A549 (cell line): ENCODE data around the gene FNIP1. TPM values are rescaled to one million over a fixed set of nuclear protein-coding genes. Genes with fewer than 3 reads are reported as not detected.
A peak's percentile ranks its signal among the peaks of the same experiment; 100 is the strongest.

Source experiments
- ATAC-seq, 2 experiments: fragments of 200-7000 bp in 1 of 2; fragments of >200 bp in 1 of 2; cut with Nextera tagmentation in 1 of 2; cut with Tn5 transposase in 1 of 2; 3 replicates each; pipeline versions ENCODE4 v1.8.0 to v1.9.1; 2018 to 2020; ENCODE audit warnings: mild to moderate bottlenecking in 1 of 2, moderate library complexity in 1 of 2
- CTCF ChIA-PET: fragments of 300-600 bp; sonication (Branson Sonifier 250); formaldehyde crosslinking; extraction: SDS; loops from one replicate; lab custom pipeline; 2021; ENCODE audit warnings: antibody characterized with exemption, inconsistent platforms; lab: Yijun Ruan, JAX
- POLR2A ChIA-PET: fragments of 350-600 bp; formaldehyde crosslinking; extraction: SDS; loops from one replicate; lab custom pipeline; 2021; ENCODE audit warnings: antibody characterized with exemption, inconsistent platforms; lab: Yijun Ruan, JAX
- DNase-seq, 2 experiments: peaks; one replicate each; pipeline versions ENCODE4 v3.0.0 to v3.0.0-alpha.2; 2011 to 2016; ENCODE audit warnings: low read depth in 1 of 2, low spot score in 1 of 2
- FAIRE-seq: peaks from 2 replicates; lab custom pipeline; 2011; peaks lifted over from hg19 to GRCh38; lab: Jason Lieb, UNC
- H3K27ac ChIP-seq, 2 experiments: fragments of >200 bp; sonication (Bioruptor Twin); formaldehyde crosslinking; 3 replicates each; pipeline ENCODE4 v1.5.1; 2016 to 2017
- H3K4me1 ChIP-seq: fragments of >200 bp; sonication (Bioruptor Twin); formaldehyde crosslinking; 3 replicates; pipeline ENCODE4 v1.6.1; 2016
- H3K4me2 ChIP-seq: fragments of >200 bp; sonication (Bioruptor Twin); formaldehyde crosslinking; 3 replicates; pipeline ENCODE4 v1.6.1; 2016
- H3K4me3 ChIP-seq: fragments of >200 bp; sonication (Bioruptor Twin); formaldehyde crosslinking; 3 replicates; pipeline ENCODE4 v1.5.1; 2016
- H3K9me3 ChIP-seq: fragments of >200 bp; sonication (Bioruptor Twin); formaldehyde crosslinking; 3 replicates; pipeline ENCODE4 v1.6.1; 2016
- ATOH8 ChIP-seq: fragments of 250-450 bp; sonication (Bioruptor Pico); IDR thresholded peaks from 2 replicates; pipeline ENCODE4 v1.5.0; 2020; ENCODE audit warnings: low read depth, mild to moderate bottlenecking, moderate library complexity
- CBX8 ChIP-seq: fragments of 200-600 bp; sonication (generic); IDR thresholded peaks from 2 replicates; pipeline ENCODE4 v1.6.1; 2016
- CEBPB ChIP-seq, 2 experiments: fragments of >200 bp in 1 of 2; sonication (Bioruptor Twin) in 1 of 2; formaldehyde crosslinking in 1 of 2; IDR thresholded peaks; 2 replicates each; pipeline ENCODE4 v1.6.1; 2012 to 2016
- EP300 ChIP-seq, 2 experiments: fragments of >200 bp; sonication (Bioruptor Twin); formaldehyde crosslinking; IDR thresholded peaks; 2 replicates in 1 of 2; 3 replicates in 1 of 2; pipeline ENCODE4 v1.6.1; 2016 to 2017
- FOSL2 ChIP-seq, 2 experiments: fragments of 450-650 bp in 1 of 2; fragments of >200 bp in 1 of 2; sonication (Bioruptor Twin) in 1 of 2; formaldehyde crosslinking; IDR thresholded peaks; 2 replicates each; pipeline versions ENCODE4 v1.5.0 to v1.6.1; 2016 to 2020; ENCODE audit warnings: mild to moderate bottlenecking in 1 of 2, moderate library complexity in 1 of 2
- GATA3 ChIP-seq: IDR thresholded peaks from 2 replicates; pipeline ENCODE4 v1.6.1; 2012; ENCODE audit warnings: borderline replicate concordance
- HES2 ChIP-seq: fragments of >200 bp; sonication (Bioruptor Twin); formaldehyde crosslinking; IDR thresholded peaks from 2 replicates; pipeline ENCODE4 v1.6.1; 2016
- HEYL ChIP-seq: fragments of 250-450 bp; sonication (Bioruptor Pico); IDR thresholded peaks from 2 replicates; pipeline ENCODE4 v1.8.0; 2021; ENCODE audit warnings: mild to moderate bottlenecking, moderate library complexity
- HOXA7 ChIP-seq: fragments of 250-450 bp; sonication (Bioruptor Pico); IDR thresholded peaks from 2 replicates; pipeline ENCODE4 v1.5.0; 2020; ENCODE audit warnings: mild to moderate bottlenecking, moderate library complexity
- HOXB5 ChIP-seq: fragments of 250-450 bp; sonication (Bioruptor Pico); IDR thresholded peaks from 2 replicates; pipeline ENCODE4 v1.5.0; 2020; ENCODE audit warnings: mild to moderate bottlenecking, moderate library complexity
- KDM1A ChIP-seq: fragments of 200-600 bp; sonication (generic); IDR thresholded peaks from 2 replicates; pipeline ENCODE4 v1.6.1; 2016; ENCODE audit warnings: low read depth, mild to moderate bottlenecking
- MAFK ChIP-seq: fragments of 450-650 bp; IDR thresholded peaks from 2 replicates; pipeline ENCODE4 v1.6.1; 2014; ENCODE audit not compliant: partially characterized antibody
- MAX ChIP-seq: IDR thresholded peaks from 2 replicates; pipeline ENCODE4 v1.6.1; 2012
- MAZ ChIP-seq: fragments of 150-350 bp; IDR thresholded peaks from 2 replicates; pipeline ENCODE4 v1.6.1; 2014; ENCODE audit warnings: antibody characterized with exemption, low read depth, low read length, borderline replicate concordance
- MYC ChIP-seq: IDR thresholded peaks from 2 replicates; pipeline ENCODE4 v1.6.1; 2012; ENCODE audit warnings: mild to moderate bottlenecking, inconsistent platforms, low read length, improper control_type of control experiment, borderline replicate concordance
- NFE2L2 ChIP-seq: fragments of 150-350 bp; conservative IDR thresholded peaks from 2 replicates; pipeline ENCODE4 v1.6.1; 2014; ENCODE audit warnings: low read length
- NPAS2 ChIP-seq: fragments of 250-450 bp; sonication (Bioruptor Pico); IDR thresholded peaks from 2 replicates; pipeline ENCODE4 v1.8.0; 2022; ENCODE audit warnings: mild to moderate bottlenecking, moderate library complexity, borderline replicate concordance
- NR3C1 ChIP-seq: fragments of >200 bp; sonication (Bioruptor Twin); formaldehyde crosslinking; IDR thresholded peaks from 3 replicates; pipeline ENCODE4 v1.6.1; 2017
- POLR2A ChIP-seq: IDR thresholded peaks from 2 replicates; pipeline ENCODE4 v1.6.1; 2012; ENCODE audit warnings: mild to moderate bottlenecking, low read length
- RARB ChIP-seq: fragments of 250-450 bp; sonication (Bioruptor Pico); IDR thresholded peaks from 2 replicates; pipeline ENCODE4 v1.8.0; 2021; ENCODE audit warnings: mild to moderate bottlenecking, moderate library complexity
- SMC3 ChIP-seq: fragments of >200 bp; sonication (Bioruptor Twin); formaldehyde crosslinking; IDR thresholded peaks from 3 replicates; pipeline ENCODE4 v1.6.1; 2018; ENCODE audit warnings: inconsistent platforms
- TFCP2L1 ChIP-seq: fragments of 250-450 bp; sonication (Bioruptor Pico); IDR thresholded peaks from 2 replicates; pipeline ENCODE4 v1.5.0; 2021; ENCODE audit warnings: mild to moderate bottlenecking
- ZNF302 ChIP-seq: fragments of 250-450 bp; sonication (Bioruptor Pico); IDR thresholded peaks from 2 replicates; pipeline ENCODE4 v1.9.0; 2021; ENCODE audit warnings: inconsistent platforms, mild to moderate bottlenecking, moderate library complexity
- ZSCAN20 ChIP-seq: fragments of 250-450 bp; sonication (Bioruptor Pico); IDR thresholded peaks from 2 replicates; pipeline ENCODE4 v1.8.0; 2022; ENCODE audit warnings: mild to moderate bottlenecking, moderate library complexity
- WGBS: methylation state at CpG from one replicate; pipeline ENCODE4 v1.1.6; 2017; ENCODE audit errors: missing lambda C conversion rate; 5-methylcytosine and 5-hydroxymethylcytosine counted together
- polyA plus RNA-seq, 4 experiments: library from polyadenylated mRNA; depleted of rRNA in 3 of 4; stranded (reverse); fragments of >200 nt; fragmentation: RNase III in 1 of 4; extraction: RNeasy Plus Mini Kit Qiagen cat#74134 plus additional on column Dnase treatment in 1 of 4; gene quantifications; 2 replicates in 3 of 4; 3 replicates in 1 of 4; pipeline ENCODE4 v1.2.3, GENCODE V29; 2011 to 2017
- TF ChIP-seq, protein P1 (sequence below): fragments of >200 bp; sonication (Bioruptor Twin); formaldehyde crosslinking; IDR thresholded peaks from 3 replicates; pipeline ENCODE4 v1.5.1; 2016
- TF ChIP-seq, protein P2 (sequence below): fragments of 250-450 bp; sonication (Bioruptor Pico); IDR thresholded peaks from 2 replicates; pipeline ENCODE4 v1.5.0; 2021; ENCODE audit warnings: mild to moderate bottlenecking, moderate library complexity, borderline replicate concordance
- TF ChIP-seq, protein P3 (sequence below): fragments of 450-650 bp; IDR thresholded peaks from 2 replicates; pipeline ENCODE4 v1.6.1; 2014; ENCODE audit warnings: antibody characterized with exemption

Gene FNIP1
- polyA plus RNA-seq, 2 of the 4 experiments (the other 2 are of a cell fraction) = 7.5 to 9.6 TPM

DNA sequence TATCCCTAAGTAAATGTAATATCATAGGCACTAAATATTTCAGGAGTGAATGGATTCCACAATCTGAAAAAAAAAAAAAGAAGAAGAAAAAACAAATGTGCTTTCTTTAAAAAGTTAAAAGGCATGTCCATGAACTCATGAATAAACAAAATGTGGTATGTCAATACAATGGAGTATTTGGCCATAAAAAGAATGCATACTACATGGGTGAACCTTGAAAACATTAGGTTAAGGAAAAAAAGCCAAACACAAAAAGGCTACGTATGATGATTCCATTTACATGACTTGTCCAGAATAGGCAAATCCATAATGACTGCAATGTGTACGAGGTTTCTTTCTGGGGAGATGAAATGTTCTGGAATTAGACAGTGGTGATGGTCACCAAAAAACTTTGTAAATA lies 45.3 kb downstream of the FNIP1 start:
- H3K27ac ChIP-seq = no peak overlapping the region
- no peaks in the 10 kb centered on the region for H3K9me3 ChIP-seq
- CTCF ChIA-PET = interaction anchor here (1.4 kb wide), 1 partner anchor 23 kb away, joined by 3 read pairs; no protein-coding TSS in a partner anchor
- POLR2A ChIA-PET = no interaction called here
- no peak for ATAC-seq
- no peak for FAIRE-seq
- DNase-seq = no peak
- no peak overlapping the region for H3K4me2 ChIP-seq
- peaks cover 8% of the 10 kb centered on the region; the same call in 2 of the 3 replicates for H3K4me1 ChIP-seq
- TF ChIP-seq, protein P1, sequence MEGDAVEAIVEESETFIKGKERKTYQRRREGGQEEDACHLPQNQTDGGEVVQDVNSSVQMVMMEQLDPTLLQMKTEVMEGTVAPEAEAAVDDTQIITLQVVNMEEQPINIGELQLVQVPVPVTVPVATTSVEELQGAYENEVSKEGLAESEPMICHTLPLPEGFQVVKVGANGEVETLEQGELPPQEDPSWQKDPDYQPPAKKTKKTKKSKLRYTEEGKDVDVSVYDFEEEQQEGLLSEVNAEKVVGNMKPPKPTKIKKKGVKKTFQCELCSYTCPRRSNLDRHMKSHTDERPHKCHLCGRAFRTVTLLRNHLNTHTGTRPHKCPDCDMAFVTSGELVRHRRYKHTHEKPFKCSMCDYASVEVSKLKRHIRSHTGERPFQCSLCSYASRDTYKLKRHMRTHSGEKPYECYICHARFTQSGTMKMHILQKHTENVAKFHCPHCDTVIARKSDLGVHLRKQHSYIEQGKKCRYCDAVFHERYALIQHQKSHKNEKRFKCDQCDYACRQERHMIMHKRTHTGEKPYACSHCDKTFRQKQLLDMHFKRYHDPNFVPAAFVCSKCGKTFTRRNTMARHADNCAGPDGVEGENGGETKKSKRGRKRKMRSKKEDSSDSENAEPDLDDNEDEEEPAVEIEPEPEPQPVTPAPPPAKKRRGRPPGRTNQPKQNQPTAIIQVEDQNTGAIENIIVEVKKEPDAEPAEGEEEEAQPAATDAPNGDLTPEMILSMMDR = no peak
- TF ChIP-seq ZSCAN20 = no peak
- TF ChIP-seq MYC = no peak
- no peak for TF ChIP-seq MAZ
- no peak for TF ChIP-seq NPAS2 (CRISPR knock-in tag)
- no peak for TF ChIP-seq HEYL
- TF ChIP-seq EP300 (IDR thresholded peaks at IDR 0.05) = no peak
- no peak for TF ChIP-seq ZNF302 (CRISPR knock-in tag)
- TF ChIP-seq FOSL2 (IDR thresholded peaks at IDR 0.05) = no peak
- TF ChIP-seq FOSL2 (CRISPR knock-in tag; IDR thresholded peaks at IDR 0.05) = no peak
- TF ChIP-seq, all 56 proteins: peak for 0
- 83% methylated on average over 2 of the region's 2 CpGs for WGBS
- no peak overlapping the region for H3K4me3 ChIP-seq

GRCh38 chr5:131749723-131750470 lies 46.9 kb downstream of the FNIP1 start:
- DNase-seq = no peak
- ATAC-seq = no peak
- no peak overlapping the region for H3K4me3 ChIP-seq
- FAIRE-seq = no peak
- H3K4me2 ChIP-seq = no peak overlapping the region
- H3K27ac ChIP-seq = no peak overlapping the region
- 92% methylated on average over 7 of the region's 7 CpGs for WGBS
- H3K9me3 ChIP-seq = no peaks in the 10 kb centered on the region
- H3K4me1 ChIP-seq = peaks cover 17% of the 10 kb centered on the region
- ChIA-PET CTCF (interaction anchor here (0.6 to 1.4 kb wide), 3 partner anchors 9 to 430 kb away, joined by 3 to 5 read pairs (median 3); no protein-coding TSS in a partner anchor), POLR2A (no interaction called here)
- TF ChIP-seq RARB (CRISPR knock-in tag) (no peak), ATOH8 (no peak), GATA3 (no peak)
- TF ChIP-seq, protein P2, sequence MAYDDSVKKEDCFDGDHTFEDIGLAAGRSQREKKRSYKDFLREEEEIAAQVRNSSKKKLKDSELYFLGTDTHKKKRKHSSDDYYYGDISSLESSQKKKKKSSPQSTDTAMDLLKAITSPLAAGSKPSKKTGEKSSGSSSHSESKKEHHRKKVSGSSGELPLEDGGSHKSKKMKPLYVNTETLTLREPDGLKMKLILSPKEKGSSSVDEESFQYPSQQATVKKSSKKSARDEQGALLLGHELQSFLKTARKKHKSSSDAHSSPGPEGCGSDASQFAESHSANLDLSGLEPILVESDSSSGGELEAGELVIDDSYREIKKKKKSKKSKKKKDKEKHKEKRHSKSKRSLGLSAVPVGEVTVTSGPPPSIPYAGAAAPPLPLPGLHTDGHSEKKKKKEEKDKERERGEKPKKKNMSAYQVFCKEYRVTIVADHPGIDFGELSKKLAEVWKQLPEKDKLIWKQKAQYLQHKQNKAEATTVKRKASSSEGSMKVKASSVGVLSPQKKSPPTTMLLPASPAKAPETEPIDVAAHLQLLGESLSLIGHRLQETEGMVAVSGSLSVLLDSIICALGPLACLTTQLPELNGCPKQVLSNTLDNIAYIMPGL (CRISPR knock-in tag) = no peak

DNA sequence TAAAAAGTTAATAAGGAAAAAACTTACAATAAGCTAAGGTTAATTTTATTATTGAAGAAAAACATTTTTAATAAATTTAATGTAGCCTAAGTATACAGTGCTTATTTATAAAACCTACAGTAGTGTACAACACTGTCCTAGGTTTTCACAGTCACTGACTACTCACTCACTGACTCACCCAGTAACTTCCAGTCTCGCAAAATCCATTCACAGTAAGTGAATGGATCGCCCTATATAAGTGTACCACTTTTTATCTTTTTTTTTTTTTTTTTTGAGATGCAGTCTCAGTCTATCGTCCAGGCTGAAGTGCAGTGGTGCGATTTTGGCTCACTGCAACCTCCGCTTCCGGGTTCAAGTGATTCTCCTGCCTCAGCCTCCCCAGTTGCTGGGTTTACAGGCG lies 47.7 kb downstream of the FNIP1 start:
- DNase-seq (no peak), ATAC-seq (peak in 1 of 2 experiments; percentile 56; a peak in 2 of 6 replicates), FAIRE-seq (no peak)
- Histone ChIP-seq H3K4me2 (no peak overlapping the region), H3K9me3 (no peaks in the 10 kb centered on the region), H3K27ac (no peak overlapping the region), H3K4me3 (no peak overlapping the region), H3K4me1 (peaks cover 17% of the 10 kb centered on the region)
- CTCF ChIA-PET = no interaction called here
- WGBS = 93% methylated on average over 7 of the region's 7 CpGs
- POLR2A ChIA-PET = no interaction called here
- TF ChIP-seq CEBPB (IDR thresholded peaks at IDR 0.05) (no peak), TFCP2L1 (CRISPR knock-in tag) (no peak), NFE2L2 (no peak), HOXB5 (no peak), MAFK (no peak), HEYL (no peak), HES2 (no peak), MAX (no peak), ZSCAN20 (no peak), KDM1A (no peak), HOXA7 (CRISPR knock-in tag) (no peak), POLR2A (no peak), NR3C1 (no peak), SMC3 (no peak), CBX8 (no peak), MYC (no peak)
- TF ChIP-seq, protein P3, sequence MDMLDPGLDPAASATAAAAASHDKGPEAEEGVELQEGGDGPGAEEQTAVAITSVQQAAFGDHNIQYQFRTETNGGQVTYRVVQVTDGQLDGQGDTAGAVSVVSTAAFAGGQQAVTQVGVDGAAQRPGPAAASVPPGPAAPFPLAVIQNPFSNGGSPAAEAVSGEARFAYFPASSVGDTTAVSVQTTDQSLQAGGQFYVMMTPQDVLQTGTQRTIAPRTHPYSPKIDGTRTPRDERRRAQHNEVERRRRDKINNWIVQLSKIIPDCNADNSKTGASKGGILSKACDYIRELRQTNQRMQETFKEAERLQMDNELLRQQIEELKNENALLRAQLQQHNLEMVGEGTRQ = no peak
